HUES48 (cell line): ENCODE measurements around the gene DTL.

Experiments used
- H3K27ac ChIP-seq: one replicate; pipeline ENCODE4 v1.7.0; 2013; ENCODE audit warnings: low read depth, low read length, inconsistent platforms
- H3K27me3 ChIP-seq: 2 replicates; pipeline ENCODE4 v1.6.1; 2013; ENCODE audit warnings: mild to moderate bottlenecking, low read length; ENCODE audit not compliant: control insufficient read depth, insufficient read depth
- H3K36me3 ChIP-seq: 2 replicates; pipeline ENCODE4 v1.6.1; 2013; ENCODE audit warnings: low read length; ENCODE audit not compliant: control insufficient read depth, insufficient read depth
- H3K4me1 ChIP-seq: 2 replicates; pipeline ENCODE4 v1.6.1; 2013; ENCODE audit warnings: mild to moderate bottlenecking, low read length; ENCODE audit not compliant: control insufficient read depth, insufficient read depth
- H3K4me3 ChIP-seq: 2 replicates; pipeline ENCODE4 v1.5.1; 2013; ENCODE audit warnings: mild to moderate bottlenecking, low read depth, low read length
- H3K9ac ChIP-seq: 2 replicates; pipeline ENCODE4 v1.6.1; 2013; ENCODE audit warnings: mild to moderate bottlenecking, low read depth, low read length, moderate library complexity
- H3K9me3 ChIP-seq: 2 replicates; pipeline ENCODE4 v1.6.1; 2013; ENCODE audit warnings: low read length; ENCODE audit not compliant: control insufficient read depth, insufficient read depth

Gene DTL

DNA sequence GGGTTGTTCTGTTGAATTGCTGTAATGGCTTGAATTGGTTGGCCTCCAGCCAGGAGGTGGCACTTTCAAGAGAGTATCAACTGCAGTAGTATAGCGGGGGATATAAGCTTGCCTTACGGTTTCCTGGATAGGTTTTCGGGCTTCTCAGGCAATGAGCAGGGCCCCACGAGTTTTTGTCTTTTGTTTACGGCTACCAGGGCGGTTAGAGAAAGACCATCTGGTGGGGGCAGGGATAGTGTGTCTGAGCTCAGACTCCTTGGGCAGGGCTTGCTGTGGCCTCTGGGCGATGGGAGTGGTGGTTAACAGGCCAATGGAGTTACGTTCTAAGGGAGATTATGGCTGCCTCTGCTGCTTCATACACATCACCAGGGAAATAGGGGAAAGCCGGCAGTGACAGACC lies 62.8 kb downstream of the DTL start:
- Histone ChIP-seq H3K9me3 (no peaks in the 10 kb centered on the region), H3K36me3 (peaks cover 53% of the 10 kb centered on the region), H3K27ac (no peak overlapping the region), H3K9ac (no peak overlapping the region), H3K4me3 (no peak overlapping the region), H3K27me3 (no peaks in the 10 kb centered on the region), H3K4me1 (peaks cover 20% of the 10 kb centered on the region)

GRCh38 chr1:212098771-212099170 lies 63.2 kb downstream of the DTL start:
- no peaks in the 10 kb centered on the region for H3K27me3 ChIP-seq
- no peak overlapping the region for H3K9ac ChIP-seq
- H3K4me3 ChIP-seq, result no peak overlapping the region
- peaks cover 52% of the 10 kb centered on the region for H3K36me3 ChIP-seq
- peaks cover 20% of the 10 kb centered on the region for H3K4me1 ChIP-seq
- no peaks in the 10 kb centered on the region for H3K9me3 ChIP-seq
- no peak overlapping the region for H3K27ac ChIP-seq

GRCh38 chr1:212101251-212101650 lies 65.7 kb downstream of the DTL start:
- H3K9ac ChIP-seq, result no peak overlapping the region
- peaks cover 49% of the 10 kb centered on the region for H3K36me3 ChIP-seq

DNA sequence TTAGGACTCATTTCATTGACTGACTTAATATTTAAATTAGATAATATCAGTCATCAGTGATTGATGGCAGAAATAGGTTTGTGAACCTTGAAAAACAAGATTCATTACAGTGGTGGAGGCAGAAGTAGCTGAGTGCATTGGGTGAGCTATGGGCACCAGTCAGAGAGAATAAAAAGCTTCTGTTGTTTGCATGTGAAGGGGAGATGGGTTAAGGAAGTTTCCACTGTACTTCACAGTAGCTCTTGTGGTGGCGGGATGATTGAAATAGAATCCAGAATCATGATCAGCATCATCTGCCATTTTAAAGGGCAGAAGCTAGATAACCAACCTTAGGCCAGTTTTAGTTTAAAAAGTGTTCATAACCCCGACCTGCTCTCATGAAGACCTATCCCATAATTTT lies 66.2 kb downstream of the DTL start:
- Histone ChIP-seq H3K9me3 (no peaks in the 10 kb centered on the region), H3K9ac (no peak overlapping the region), H3K36me3 (peaks cover 49% of the 10 kb centered on the region)

More at GRCh38 chr1:212101251-212101650, 65.7 kb downstream of the DTL start:
- Histone ChIP-seq H3K27me3 (no peaks in the 10 kb centered on the region), H3K4me1 (peaks cover 41% of the 10 kb centered on the region), H3K4me3 (no peak overlapping the region), H3K27ac (no peak overlapping the region), H3K9me3 (no peaks in the 10 kb centered on the region)

DNA sequence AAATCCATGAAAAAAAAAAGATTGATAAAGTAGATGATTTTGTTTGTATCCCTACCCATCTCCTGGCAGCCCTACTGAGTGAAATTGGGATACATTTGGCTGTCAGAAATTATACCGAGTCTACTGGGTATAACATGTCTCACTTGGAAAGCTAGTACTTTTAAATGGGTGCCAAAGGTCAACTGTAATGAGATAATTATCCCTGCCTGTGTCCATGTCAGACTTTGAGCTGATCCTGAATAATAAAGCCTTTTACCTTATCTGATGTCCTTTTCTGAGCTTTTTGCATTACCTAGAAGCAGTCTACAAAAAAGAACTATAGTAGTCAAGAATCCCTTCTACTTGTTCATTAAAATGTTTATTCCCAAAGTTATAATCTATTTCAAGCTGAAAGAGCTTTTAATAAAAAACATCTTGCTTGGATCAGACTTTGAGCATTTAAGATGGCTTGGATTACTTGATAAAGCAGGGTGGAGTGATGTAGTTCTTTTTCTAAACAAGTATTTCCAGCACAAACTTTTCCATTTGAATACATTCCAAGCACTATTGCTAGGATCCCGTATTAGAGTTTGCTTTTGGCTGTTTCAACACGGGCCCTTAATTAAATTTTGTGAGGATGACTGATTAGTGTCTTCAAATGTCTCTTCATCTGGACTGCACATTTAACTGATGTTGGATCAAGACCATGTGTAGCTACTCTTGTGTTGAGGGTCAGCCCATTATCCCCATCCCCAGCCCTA lies 69.2 kb downstream of the DTL start:
- Histone ChIP-seq H3K36me3 (peaks cover 46% of the 10 kb centered on the region), H3K4me1 (peaks cover 36% of the 10 kb centered on the region), H3K27me3 (no peaks in the 10 kb centered on the region), H3K27ac (peak overlapping the region; percentile 59), H3K9me3 (no peaks in the 10 kb centered on the region), H3K4me3 (no peak overlapping the region), H3K9ac (no peak overlapping the region)

More for the DNA sequence above, 66.2 kb downstream of the DTL start:
- Histone ChIP-seq H3K27ac (no peak overlapping the region), H3K4me1 (peaks cover 46% of the 10 kb centered on the region), H3K27me3 (no peaks in the 10 kb centered on the region), H3K4me3 (no peak overlapping the region)

DNA sequence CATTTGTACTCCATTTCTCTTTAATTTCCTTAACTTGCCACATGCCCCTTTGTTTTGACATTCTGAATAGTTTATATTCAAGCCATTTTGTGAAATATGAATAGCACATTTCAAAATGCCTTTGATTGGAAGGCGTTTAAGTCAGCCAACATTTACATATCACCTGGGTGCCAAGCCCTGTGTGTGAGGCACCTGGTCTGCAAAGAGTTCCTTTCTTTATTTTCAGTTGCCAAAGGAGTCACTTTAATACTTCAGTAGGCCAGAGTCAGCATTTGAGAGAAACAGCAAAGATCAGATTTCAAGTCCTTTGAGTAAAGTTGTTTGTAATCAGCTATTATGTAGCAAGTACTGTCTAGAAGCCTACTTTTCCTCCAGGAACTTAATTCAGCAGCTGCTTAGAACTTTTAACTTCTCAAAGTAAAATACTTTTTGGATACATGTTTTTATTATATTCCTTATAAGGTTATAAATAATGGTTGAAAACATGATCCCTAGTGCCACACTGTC lies 70.8 kb downstream of the DTL start:
- Histone ChIP-seq H3K27ac (peak overlapping the region; percentile 16), H3K27me3 (no peaks in the 10 kb centered on the region), H3K4me1 (peaks cover 40% of the 10 kb centered on the region), H3K4me3 (no peak overlapping the region), H3K9me3 (no peaks in the 10 kb centered on the region), H3K9ac (no peak overlapping the region), H3K36me3 (peaks cover 30% of the 10 kb centered on the region)

DNA sequence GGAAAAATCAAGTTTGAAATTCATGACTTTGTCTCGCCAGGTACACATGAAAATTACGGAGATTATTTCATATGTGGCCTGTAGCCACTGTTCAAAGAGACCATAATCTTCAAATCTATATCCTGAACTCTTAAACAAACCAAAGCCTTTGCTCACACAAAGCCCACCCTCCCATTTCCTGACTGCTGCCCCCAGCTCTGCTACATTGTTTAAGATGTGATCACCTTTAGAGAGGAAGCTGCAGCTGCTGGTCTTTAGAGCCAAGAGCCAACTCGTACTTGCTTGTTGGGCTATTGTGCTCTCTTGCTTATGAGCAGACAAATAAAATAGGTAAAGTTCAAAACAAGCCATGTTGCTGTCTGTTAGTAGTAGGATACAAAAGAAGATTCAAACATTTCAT lies 71.9 kb downstream of the DTL start:
- Histone ChIP-seq H3K9ac (no peak overlapping the region), H3K9me3 (no peaks in the 10 kb centered on the region), H3K36me3 (peaks cover 18% of the 10 kb centered on the region), H3K27me3 (no peaks in the 10 kb centered on the region), H3K4me3 (no peak overlapping the region), H3K4me1 (peaks cover 40% of the 10 kb centered on the region), H3K27ac (no peak overlapping the region)

DNA sequence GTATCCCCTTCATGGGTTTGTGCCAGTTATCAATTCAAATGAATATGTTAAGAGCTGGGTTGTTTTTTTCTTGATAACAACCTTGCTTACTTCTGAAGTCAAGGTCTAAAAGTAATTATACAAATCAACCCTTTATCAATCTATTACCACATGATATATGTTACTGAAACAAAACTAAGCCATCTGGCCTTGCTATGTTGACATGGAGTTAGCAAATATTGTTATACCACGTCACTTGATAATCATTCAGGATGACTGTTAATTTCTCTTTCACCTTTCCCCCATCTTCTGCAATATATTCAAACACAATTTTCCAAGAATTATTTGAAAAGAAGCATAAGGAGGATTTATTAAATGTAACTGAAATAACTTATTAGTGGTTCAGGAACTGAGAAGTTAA lies 72.6 kb downstream of the DTL start:
- Histone ChIP-seq H3K27me3 (no peaks in the 10 kb centered on the region), H3K9ac (no peak overlapping the region), H3K9me3 (no peaks in the 10 kb centered on the region), H3K36me3 (peaks cover 11% of the 10 kb centered on the region), H3K4me3 (no peak overlapping the region), H3K4me1 (peaks cover 40% of the 10 kb centered on the region), H3K27ac (no peak overlapping the region)

- Histone ChIP-seq H3K9me3 (no peaks in the 10 kb centered on the region), H3K4me3 (no peak overlapping the region), H3K27ac (no peak overlapping the region), H3K36me3 (0 out of 2 replicates have a peak, but pooled peaks cover 7% of the 10 kb centered on the region), H3K4me1 (peaks cover 40% of the 10 kb centered on the region), H3K27me3 (no peaks in the 10 kb centered on the region), H3K9ac (no peak overlapping the region)
These were observed 73.4 kb downstream of the DTL start for GRCh38 chr1:212108981-212109380.

DNA sequence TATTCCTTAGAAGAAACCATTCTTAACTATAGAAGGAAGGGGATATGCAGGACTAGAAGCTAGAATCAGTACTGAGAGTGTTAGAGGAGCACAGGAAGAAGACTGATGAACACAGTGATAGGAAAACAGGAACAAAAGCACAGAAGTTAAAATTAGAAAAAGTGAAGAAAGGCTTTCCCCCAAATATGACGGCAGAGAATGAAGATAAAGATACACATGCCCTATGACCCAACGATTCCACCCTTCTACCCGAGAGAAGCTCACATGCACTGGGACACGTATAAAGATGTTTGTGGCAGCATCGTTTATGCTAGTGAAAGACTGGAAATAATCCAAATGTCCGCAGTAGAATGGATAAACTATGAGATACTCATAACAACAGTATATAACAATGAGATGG lies 74.2 kb downstream of the DTL start:
- Histone ChIP-seq H3K36me3 (0 out of 2 replicates have a peak, but pooled peaks cover 7% of the 10 kb centered on the region), H3K4me3 (no peak overlapping the region), H3K4me1 (peaks cover 35% of the 10 kb centered on the region), H3K27ac (no peak overlapping the region), H3K27me3 (no peaks in the 10 kb centered on the region), H3K9ac (no peak overlapping the region), H3K9me3 (no peaks in the 10 kb centered on the region)

- H3K9me3 ChIP-seq, result no peaks in the 10 kb centered on the region
- 0 out of 2 replicates have a peak, but pooled peaks cover 7% of the 10 kb centered on the region for H3K36me3 ChIP-seq
- H3K27ac ChIP-seq, result no peak overlapping the region
- H3K9ac ChIP-seq, result no peak overlapping the region
- H3K27me3 ChIP-seq, result no peaks in the 10 kb centered on the region
- no peak overlapping the region for H3K4me3 ChIP-seq
- H3K4me1 ChIP-seq, result peaks cover 26% of the 10 kb centered on the region
These were observed 75.1 kb downstream of the DTL start for GRCh38 chr1:212110617-212111016.
